Superior temporal gyrus (tissue), 1 donor: ENCODE results near the gene AFF2.
A peak's percentile ranks its signal among the peaks of the same experiment; 100 is the strongest.

Source experiments
- DNase-seq: peaks from one replicate; pipeline ENCODE4 v3.0.0-alpha.2; 2016; ENCODE audit errors: extremely low spot score

The AFF2 gene

DNA sequence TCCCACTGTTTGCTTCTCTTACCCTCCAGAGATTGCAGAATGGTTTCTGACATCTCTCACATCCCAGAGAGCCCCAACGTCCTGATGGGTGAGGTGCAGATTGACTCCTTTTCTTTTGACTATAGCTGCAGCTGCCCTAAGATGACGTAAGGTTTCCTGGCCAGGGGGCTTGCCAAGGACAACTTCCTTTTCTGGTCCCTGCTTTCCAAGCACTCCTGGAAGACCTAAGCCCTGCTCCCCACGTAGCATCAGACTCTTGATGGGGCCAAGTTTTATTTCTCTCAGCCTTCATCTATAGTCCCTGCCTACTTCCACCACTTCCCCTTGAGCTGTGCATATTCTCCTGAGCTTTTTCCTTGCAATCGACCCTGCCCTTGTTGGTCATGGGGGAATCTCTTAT is 507.0 kb downstream of the AFF2 start:
- DNase-seq: no peak

DNA sequence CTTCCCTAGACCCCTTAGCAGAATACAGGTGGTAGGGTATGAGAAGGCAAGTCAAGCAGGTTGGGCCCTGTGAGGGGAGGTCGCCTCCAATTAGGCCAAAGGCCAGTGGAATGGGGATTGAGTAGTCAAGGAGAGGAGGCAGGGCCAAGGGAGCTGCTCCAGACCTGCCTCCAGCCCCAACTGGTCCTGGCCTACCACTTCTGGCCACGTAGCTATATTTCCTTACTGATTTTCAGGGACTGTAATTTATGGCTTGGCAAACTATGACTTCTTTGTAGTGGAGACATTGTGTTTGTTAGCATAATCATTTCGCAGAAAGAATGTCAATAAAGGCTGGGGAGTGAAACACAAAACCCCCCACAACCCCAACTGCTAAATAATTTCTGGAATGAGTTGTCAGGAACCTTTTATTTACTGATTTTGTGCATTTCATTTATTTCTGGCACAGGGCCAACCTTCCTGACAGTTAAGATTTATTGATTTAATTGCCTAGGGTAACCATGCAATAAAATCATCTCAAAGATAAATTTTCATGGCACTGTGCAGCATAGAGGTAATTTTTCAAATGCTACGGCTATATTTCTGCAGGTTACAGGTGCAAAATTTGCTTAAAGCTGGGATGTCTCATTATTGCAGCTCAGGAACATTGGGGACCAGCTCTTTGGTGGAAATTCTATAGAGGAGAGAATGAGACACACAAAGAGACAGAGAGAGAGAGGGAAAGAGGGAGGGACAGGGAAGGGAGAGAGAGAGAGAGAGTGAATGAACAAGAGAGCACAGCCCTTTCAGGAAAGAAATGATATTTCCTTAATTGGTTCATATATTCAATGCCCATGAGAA is 509.8 kb downstream of the AFF2 start:
- no peak for DNase-seq

DNA sequence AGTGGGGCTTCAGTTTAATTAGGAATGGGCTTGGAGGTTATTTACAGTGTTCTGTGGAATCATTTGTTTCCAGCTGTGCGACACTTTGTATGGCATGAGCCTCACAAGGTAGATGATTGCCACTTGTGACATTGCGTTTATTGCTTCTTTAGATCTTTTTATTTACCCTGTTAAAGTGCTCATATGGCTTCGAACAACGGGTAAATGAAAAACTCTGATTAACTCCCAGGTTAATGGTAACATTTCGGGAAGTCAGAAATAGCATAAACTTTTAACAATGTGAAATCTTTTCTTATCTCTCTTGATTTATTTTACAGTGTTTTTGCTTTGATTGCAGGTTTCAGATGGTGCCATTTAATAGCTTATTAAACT is 510.4 kb downstream of the AFF2 start:
- no peak for DNase-seq

DNA sequence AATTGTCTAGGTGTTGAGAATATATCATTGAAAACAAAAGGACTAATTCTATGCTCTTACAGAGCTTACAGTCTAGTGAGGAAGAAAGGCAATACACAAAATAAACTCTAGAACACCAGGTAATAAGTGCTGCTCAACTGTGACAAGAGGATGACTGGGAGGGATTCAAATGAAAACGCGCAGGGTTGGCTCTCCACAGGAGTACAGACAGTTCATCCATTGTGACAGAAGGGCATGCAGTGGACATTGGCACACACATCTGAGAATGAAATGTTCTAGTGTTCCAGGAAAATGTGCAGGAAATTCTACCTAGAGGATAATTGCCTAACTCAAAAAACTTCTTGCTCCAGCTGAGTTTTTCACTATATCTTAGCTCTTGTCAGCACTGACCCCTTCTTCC is 512.7 kb downstream of the AFF2 start:
- DNase-seq: no peak

DNA sequence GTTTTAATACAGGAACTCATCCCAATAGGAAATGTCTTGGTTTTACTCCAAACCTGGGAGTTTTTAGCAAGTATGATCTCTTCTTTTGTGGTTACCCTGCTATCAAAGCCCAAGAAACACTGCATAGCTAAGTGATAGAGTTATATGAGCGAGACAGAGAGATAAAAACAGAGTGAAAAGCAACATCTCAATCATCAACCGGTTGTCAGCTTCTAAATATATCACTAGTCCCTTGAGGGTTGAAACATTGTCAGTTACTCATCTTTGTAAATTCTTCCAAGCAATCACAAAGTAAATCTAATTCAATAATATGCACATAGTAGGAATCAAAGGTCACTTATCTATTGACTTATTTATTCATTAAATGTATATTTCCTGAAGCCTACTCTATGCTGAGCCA is 520.7 kb downstream of the AFF2 start:
- DNase-seq: no peak

DNA sequence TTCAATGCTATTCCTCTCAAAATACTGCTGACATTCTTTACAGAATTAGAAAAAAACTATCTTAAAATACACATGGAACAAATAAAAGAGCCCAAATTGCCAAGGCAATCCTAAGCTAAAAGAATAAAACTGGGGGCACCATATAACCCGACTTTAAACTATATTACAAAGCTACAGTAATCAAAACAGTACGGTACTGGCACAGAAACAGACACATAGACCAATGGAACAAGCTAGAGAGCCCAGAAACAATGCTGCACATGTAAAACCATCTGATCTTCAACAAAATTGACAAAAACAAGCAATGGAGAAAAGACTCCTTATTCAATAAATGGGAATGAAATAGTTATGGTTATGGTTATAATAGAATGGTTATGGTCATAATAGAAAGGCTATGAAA is 522.1 kb downstream of the AFF2 start:
- no peak for DNase-seq

DNA sequence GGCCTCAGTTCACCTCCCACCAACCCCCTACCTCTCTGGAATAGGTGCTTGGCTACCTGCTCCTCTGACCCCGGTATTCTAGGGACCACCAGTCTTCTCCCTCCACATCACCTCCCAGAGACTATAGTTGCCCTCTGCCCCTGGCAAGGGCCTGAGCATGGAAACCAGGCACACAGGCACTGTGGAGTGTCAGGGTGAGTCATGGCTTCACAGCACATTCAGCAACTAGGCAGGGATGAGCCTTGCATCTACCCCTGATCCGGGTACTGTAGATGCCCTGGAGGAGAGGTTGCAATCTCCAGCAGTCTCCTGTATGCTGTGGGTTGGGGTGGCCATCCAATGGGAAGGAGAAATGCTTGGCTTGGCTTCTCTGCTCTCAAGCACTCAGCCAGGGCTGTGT is 532.0 kb downstream of the AFF2 start:
- no peak for DNase-seq

DNA sequence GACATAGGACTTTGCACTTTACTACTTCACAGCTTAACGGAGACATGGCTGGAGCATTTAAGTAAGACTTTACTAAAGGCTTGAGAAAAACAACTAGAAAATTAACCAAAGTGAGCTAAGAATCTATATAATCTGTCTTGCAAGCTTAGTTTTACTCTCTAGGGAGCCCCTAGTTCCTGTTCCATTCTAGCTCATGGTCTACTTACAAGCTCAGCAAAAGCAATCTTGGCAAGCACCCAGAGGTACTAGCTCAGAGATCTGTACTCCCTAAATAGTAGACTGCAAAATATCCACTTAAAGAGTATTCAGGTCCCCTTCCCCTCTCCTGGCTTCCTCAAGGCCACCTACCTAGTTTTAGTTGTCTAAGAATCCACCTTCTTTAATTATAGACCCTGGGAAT is 535.7 kb downstream of the AFF2 start:
- DNase-seq: peak; percentile 10

DNA sequence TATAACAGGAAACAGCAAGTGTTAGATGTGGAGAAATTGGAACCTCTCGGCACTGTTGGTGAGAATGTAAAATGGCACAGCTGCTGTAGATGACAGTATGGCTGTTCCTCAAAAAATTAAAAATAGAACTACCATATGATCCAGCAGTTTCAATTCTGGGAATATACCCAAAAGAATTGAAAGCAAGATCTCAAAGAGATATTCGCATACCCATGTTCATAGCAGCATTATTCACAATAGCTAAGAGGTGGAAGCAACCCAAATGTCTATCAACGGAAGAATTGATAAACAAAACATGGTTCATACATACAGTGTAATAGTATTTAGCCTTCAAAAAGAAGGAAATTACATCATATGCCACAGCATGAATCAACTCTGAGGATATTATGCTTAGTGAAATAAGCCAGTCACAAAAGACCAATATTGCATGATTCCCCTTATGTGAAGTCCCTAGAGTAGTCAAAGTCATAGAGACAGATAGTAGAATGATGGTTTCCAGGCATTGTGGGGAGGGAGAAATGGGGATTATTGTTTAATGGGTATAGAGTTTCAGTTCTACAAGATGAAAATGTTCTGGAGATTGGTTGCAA is 537.0 kb downstream of the AFF2 start:
- peak; percentile 24 for DNase-seq

DNA sequence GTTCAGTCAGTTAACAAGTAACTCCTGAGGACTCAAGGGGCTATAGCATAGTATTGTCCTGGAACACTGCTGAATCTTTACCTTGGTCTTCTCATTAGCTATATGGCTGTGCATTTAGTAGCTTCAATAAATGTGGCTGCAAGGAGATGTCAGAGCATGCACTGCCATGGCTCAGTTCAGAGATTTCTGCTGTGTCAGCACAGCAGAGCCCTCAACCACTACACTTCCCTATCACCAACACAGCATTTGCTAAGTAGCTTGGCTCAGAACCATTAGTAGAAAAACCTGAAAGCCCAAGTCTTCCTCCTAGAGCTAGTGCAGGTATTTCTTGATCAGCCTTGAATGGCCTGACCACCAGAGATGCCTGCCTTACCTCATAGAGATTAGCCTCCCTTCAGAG is 538.6 kb downstream of the AFF2 start:
- no peak for DNase-seq

DNA sequence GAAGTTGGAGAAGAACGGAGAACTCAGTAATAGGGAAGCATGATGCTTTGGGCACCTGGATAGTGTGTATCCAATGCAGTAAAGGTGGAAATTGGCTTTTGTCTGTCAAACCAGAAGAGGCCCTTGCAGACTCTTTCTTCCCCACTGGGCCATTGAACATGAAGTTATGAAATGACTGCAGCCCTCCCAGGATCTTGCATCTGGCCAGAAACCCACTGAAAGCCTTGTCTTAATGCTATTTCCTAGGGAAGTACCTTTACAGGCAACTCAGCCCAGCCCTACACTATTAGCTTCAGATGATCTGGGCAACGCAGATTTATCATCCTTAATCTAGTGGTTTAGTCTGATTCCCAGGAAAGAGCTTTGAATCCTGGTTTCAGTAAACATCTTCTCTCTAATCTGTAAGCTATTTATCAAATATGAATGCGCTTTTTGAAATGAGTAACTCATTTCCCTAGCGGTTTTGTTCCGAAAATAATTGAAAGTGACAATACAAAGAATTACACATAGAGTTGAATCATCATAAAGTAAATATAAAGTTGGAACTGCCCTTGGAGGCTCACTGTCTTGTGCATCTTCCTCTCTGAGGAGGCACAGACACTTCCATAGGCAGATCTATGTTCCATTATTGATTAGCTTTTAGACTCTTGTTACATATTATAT is 540.6 kb downstream of the AFF2 start:
- no peak for DNase-seq

DNA sequence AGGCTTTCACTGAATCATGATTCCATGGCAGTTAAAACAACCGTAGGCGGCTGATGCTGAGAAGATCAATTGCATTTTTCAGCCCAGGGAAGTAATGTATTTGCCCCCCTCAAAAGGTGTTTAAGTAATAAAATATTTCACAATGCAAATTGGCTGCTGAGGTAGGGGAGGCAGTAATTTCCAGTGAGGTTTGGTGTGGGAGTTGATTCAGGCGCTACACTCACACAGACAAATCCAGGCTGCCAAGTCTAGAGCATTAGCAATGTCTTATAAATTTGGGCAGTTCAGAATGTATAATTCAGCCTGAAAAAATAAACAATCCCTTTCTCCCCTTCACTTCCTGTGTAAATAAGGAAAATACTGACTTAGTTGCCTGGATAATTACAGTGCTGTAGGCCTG is 543.0 kb downstream of the AFF2 start:
- no peak for DNase-seq

DNA sequence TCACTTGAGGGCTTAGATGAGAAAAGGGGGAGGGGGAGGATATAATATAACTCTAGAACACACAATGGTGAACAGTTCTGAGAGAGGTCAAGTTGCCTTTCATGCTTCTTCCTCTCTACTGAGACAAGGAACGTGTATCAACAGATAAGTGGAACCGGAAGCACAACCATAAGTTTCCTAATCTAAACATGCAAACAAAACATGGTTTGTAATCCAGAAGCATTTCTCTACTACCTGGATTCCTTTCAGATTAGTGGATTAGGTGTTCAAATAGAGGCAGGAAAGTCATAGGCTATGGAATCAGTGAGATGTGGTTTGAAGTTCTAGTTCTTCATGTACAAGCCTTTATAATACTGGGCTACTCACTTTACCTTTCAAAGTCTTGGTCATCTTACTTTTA is 544.1 kb downstream of the AFF2 start:
- DNase-seq: no peak

DNA sequence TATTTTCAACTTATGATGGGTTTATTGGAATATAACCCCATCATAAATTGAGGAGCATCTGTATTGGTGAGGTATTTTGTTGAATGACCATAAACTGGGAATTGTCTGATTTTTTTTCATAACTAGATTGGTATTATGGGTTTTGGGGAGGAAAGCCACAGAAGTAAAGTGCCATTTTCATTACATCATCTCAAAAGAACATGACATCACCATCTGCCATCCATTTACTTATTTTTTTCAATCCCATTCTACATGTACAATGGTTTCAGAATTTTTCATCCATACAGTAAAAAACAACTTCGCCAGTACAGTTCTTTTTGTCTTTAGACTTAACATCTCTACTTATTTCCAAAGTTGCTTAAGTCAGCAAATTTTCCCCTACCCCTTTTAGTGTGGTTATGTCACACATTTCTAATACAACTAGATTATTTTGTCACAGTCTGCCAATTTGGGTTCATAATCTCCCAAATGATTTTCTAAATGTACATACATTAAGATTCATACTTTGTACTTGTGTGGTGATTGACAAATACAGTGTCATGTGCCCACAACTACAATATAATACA is 545.3 kb downstream of the AFF2 start:
- no peak for DNase-seq
